NCI-H128 (cell line): ENCODE results near the gene TNPO2.

Experiments
- DNase-seq: peaks from one replicate; lab custom pipeline; 2025; ENCODE audit not compliant: unreplicated experiment; lab: John Stamatoyannopoulos, UW

Gene TNPO2

DNA sequence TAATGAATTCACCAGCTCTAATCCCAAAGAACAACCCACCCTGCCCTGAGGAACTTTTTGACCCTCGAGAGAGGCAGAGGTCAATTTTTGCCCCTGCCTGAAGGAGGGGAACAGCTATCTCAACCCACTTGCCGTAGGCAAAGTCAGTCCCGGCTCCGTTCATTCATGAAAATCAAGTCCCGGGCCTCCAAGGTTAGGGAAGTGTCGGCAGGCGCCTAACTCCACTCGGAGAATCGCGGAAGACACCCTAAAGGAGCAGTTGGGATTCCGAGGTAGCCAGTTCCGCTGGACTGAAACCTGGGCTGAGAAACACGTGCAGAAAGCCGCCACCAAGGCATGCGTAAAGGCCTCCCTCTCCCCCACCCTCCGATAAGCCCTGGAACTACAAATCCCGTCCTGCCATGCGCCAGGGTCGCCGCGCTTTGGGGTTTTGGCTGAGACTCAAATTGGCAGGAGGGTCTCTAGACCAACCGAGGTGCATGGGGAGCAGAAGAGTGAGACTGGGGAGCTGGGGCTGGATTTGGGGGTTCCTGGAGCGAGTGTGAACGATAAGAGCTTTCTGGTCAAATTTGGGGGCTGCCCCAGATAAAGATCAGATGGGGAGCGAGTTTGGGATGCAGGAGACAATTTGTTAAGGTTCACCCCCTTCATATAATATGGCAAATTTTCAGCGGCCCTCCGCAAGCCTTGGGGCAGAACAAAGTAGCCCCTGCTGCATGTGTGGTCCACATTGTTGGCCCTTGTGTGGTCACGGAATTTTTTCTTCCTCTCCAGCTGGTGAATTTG lies at the start of gene TNPO2:
Gene TNPO2 (minus strand): TSS at position 292 of the 786 bp plus-strand sequence. CDS start 2,955 bp downstream, outside the sequence.
- DNase-seq, result peak; percentile 24

DNA sequence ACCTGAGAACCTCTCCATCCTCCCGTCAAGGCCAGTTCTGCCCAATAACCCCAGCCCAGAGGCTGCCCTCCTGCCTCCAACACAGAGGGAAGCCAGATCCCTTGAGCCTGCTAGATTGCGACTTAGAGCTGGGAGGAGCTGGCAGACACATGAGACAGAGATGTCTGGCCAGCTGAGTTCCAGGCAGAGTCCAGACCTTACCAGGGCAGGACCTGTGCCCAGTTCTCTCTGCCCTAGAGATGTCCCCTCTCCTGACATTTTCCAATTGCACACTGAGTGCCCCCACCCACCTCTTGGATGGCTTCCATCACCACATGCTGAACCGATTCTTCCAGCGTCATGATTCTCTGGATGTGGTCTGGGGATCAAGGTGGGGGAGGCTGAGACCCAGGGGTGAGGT lies 48.6 kb upstream of the TNPO2 start:
- DNase-seq, result no peak

DNA sequence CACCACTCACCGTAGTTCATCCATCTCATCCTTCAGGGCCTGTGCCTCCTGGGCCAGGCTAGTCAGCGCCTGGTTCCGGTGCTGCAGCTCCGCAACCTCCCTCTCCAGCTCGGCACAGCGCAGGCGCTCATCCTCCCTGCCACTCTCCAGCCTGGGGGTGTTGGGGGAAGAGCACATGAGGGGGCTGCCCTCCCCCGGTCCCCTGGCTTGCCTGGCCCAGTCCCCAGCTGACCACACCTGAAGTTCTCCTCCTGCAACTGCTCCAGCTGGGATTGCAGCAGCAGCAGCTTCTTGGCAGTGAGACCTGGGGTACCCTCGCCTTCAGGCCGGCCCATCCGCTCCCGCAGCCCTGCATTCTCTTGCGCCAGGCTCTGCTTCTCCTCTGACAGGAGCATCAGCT lies 47.2 kb upstream of the TNPO2 start:
- no peak for DNase-seq

DNA sequence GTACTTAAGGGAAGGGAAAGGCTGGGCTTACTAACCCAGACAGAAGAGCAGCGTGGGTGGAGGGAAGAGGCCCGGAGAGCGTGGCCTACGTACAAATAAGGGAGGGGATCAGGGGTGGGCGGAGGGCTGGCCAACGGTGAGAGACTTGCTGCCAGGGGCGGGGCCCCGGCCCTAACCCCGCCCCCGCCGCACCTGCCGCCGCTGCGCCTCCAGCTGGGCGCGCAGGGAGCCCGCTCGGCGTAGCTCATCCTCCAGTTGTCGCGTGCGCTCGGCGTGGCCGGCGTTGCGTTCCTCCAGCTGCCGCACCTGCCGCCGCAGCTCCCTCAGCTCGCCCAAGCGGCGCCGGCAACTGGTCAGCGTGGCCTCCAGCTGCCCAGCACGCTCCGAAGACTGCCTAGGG lies 46.0 kb upstream of the TNPO2 start:
- DNase-seq, result no peak

DNA sequence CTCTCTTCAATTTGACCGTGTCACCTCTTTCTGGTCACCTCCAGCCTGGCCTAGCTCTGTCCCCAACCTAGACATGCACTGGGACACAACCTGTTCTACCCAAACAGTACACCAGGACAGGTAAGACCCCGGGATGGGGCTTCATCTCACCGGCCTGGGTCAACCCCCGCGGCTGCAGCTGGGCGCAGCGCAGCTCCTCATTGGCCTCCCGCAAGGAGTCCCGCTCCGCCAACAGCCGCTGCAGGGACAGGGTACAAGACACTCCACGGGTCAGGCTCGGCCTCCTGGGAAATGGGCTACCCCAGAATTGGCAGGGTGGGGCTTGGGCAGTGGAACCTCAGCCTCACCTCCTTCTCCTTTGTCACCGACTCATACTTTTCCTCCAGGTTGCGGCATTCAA lies 43.9 kb upstream of the TNPO2 start:
- DNase-seq, result no peak

DNA sequence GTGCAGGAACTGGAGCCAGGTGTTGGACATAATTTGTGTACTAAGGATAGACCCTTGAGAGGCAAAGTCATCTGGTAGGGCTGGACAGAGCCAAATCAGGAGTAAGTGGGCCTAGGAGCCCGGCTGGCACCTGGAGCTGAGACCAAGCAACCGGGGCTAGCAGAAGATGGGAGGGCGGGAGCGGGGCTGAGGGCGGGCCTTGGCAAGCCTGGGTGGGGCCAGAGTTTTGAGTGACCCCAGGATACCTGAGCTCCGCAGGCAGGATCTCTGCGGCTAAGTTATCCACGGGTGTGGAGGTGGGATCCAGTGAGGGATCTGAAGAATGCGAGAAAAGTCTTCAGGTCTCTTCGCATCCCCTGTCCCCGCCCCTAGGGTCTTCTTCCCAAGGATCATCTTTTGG lies 43.4 kb upstream of the TNPO2 start:
- DNase-seq, result no peak

DNA sequence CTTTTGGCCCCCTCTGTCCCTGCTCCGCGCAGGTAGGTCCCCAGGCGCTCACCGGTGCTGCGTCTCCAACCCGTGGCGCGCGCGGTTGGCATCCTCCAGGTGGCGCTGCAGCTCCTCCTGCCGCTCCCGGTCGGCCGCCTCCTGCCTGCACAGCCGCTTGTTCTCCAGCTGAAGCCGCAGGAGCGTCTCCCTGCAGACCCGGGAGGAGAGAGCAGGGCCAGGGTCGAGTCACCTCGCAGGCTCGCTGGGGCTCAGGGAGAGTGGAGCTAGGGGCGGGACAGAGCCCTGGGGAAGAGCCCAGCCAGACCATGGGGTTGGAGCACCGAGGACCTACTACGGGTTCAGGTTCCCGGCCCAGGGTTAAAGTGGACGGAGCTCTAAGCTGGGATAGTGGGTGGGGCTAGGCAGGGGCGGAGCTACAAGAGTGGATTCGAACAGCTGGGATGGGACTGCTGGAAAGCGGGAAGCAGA lies 42.4 kb upstream of the TNPO2 start:
- DNase-seq, result peak; percentile 68

DNA sequence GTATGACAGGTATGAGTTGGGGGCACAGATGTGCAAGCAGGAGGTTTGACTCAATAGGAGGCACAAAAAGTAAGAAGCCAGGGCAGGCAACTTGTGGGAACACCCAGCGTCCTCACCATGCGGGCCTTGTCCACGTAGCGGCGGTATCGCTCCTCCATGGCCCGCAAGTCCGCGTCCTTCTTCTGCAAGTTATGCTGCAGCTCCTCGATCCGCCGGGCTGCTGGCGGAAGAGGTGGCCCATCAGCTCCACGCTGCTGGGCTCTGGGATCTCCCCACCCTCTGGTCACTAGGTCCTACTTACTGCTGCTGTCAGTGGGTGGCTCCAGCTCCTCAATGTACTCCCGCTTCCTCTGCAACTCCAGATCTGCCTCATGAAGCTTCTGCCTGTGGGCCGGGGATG lies 41.0 kb upstream of the TNPO2 start:
- DNase-seq, result no peak

DNA sequence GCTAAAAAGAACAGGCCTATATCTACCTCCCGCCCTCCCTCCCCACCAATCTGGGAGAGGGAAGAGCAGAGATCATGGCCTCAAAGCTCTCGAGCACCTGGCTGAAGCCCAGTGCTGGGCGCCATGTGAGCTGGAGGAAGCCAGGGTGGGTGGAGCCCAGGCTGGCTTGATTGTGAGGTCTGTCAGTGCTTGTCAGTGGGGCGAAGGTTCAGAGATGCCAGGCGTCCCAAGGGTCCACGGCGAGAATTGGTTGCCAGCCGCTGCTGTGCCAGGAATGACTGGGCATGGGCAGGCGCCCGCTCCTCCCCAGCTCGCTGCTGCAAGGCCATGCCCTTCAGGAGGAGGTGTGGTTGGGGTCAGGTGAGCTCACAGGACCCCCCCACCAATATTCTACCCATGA lies 39.4 kb upstream of the TNPO2 start:
- no peak for DNase-seq

DNA sequence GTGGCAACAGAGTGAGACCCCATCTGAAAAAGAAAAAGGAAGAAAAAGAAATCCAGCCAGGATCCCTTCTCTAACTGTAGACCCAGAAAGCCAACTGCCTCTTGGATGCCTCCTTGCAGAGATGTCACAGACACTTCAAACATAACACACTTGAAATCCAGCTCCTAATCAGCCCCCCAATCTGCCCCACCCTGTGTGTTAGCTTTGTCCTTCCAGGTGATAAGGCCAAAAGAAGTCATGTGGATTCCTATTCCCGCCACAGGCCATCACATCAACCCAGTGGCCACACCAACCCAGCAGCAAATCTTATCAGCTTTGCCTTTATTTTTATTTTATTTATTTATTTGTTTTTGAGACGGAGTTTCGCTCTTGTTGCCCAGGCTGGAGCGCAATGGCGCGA lies 36.0 kb upstream of the TNPO2 start:
- no peak for DNase-seq

DNA sequence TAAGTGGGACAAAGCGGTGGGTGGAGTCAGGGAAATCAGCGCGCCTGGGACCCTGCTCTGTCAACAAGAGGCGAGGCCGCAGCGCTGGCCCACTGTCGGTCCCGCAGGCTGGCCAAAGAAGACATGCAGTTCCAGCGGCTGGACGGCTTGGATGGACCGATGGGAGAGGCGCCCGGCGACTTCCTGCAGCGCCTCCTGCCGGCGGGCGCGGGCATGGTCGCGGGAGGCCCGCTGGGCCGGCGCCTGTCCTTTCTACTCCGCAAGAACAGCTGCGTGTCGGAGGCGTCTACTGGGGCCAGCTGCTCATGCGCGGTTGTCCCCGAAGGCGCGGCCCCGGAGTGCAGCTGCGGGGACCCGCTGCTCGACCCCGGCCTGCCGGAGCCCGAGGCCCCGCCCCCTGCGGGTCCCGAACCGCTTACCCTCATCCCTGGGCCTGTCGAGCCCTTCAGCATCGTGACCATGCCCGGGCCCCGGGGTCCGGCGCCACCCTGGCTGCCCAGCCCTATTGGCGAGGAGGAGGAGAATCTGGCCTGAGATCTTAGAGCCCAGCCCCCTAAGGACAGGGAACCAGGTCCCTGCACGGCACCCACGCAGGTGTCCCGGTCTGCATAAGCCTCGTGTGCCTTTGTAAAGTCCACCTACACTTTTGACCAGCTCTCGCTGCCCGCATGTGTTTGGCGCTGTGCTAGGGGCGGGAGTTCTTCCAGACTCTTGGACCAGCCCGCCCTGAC lies 34.0 kb upstream of the TNPO2 start:
- DNase-seq, result no peak

DNA sequence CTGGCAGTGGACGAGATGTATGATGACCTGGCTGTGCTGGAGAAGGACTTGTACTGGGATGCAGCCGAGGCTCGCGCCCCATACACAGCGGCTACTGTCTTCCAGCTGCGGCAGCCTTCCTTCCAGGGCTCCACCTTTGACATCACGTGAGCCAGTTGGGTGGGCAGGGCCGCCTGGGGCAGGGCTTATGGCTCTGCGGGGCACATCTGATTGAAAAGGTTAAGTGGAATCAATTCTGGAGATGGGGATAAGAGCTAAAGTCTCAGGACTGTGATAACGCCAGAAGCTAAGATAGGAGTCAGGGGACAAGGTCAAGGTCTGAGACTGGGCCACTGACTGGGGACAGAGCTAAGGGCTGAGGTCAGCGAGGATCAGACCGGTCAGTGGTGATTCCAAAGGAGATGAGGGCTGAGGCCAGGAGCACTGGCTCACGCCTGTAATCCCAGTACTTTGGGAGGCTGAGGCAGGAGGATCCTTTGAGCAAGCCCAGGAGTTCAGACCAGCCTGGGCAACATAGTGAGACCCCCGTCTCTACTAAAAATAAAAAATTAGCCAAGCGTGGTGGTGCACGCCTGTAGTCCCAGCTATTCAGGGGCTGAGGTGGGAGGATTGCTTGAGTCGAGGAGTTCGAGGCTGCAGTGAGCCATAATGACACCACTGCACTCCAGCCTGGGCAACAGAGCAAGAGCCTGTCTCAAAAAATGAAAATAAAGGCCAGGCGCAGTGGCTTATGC lies 32.6 kb upstream of the TNPO2 start:
- no peak for DNase-seq

DNA sequence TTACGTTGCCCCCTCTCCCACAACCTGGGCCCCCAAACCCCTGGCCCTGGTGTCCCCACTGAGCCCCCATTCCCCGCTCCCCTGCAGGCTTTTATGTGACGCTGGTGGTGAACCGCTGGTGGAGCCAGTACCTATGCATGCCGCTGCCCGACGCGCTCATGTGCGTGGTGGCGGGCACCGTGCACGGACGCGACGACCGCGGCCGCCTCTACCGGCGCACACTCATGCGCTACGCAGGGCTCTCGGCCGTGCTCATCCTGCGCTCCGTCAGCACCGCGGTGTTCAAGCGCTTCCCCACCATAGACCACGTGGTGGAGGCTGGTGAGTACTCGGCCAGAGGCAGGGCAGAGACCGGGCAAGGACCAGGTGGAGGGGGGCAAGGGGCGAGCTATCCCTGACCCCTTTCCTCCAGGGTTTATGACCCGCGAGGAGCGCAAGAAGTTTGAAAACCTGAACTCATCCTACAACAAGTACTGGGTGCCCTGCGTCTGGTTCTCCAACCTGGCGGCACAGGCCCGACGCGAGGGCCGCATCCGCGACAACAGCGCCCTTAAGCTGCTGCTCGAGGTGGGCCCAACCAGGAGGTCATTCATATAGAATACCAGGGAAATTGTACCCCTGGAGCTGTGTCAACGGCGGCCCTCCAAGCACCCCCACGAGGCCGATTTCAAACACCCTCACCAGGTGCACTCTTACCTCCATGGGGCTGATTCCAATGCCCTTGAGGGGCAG lies 30.9 kb upstream of the TNPO2 start:
- no peak for DNase-seq

DNA sequence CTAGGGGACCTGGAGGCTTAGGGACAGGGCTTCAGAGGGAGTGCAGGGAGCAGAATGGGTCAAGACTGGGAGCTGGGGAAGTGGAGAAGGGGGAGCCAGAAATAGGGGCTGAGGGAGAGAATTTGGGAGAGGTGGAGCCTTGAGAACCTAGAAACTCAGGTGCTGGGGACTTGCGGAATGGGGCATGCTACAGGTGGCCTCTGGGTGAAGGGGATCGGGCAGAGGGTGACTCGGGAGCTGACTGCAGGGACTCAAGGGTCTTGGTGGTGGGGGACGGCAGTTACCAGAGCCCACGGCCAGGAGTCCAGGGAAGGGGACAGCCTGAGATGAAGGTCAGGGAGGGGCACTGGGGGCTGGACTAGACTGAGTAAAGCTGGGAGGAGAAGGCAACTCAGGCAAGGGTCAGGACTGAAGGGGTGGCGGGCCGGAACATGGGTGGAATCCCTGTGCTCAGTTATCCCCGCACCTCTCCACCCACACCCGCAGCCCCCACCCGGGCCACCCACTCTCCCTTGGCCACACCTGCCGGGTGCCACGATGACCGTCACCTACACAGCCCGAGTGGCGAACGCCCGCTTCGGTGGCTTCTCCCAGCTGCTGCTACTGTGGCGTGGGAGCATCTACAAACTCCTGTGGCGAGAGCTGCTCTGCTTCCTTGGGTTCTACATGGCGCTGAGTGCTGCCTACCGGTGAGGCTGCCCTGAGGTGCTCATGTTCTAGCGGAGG lies 28.5 kb upstream of the TNPO2 start:
- no peak for DNase-seq

DNA sequence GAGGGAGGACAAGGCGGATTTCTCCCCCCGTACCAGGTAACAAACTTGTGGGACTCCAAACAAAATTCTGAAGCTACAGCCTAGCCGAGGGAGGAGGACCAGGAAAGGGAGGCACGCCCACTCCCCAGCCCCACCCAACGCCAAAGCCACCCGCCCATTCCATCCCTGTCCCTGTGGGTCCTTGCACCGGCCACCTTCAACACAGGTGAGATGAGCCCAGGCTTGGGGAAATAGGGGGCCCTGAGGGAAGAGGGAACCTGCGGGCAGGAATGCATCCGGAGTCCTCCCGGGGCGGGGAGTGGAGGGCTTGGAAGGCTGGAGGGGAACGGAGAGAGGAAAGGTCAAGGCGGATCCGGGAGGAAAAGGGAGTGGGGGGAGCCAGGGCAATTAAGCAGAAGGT lies 27.9 kb upstream of the TNPO2 start, which contains the start of gene BEST2:
Gene BEST2 (plus strand): TSS at position 157 of the 400 bp plus-strand sequence. CDS start 802 bp downstream, outside the sequence.
- DNase-seq, result no peak

DNA sequence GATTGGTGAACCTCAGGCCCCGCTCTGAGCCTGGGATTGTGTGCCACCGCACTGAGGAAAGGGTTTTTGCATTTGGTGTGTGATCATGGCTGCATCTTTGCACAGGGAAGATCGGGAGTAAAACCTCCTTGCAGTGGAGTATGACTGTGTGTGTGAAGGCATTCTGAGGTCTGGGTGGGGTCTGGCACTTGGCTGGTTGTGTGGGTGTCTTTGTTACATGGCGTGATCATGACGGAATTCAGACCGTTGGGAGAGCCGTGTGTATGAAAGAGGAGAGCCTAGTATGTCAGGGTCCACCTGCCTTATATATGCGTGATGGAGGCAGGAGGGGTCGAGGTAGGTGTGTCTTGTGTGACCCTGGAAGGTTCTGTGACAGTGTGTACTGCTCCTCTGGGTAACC lies 27.1 kb upstream of the TNPO2 start:
- DNase-seq, result no peak

DNA sequence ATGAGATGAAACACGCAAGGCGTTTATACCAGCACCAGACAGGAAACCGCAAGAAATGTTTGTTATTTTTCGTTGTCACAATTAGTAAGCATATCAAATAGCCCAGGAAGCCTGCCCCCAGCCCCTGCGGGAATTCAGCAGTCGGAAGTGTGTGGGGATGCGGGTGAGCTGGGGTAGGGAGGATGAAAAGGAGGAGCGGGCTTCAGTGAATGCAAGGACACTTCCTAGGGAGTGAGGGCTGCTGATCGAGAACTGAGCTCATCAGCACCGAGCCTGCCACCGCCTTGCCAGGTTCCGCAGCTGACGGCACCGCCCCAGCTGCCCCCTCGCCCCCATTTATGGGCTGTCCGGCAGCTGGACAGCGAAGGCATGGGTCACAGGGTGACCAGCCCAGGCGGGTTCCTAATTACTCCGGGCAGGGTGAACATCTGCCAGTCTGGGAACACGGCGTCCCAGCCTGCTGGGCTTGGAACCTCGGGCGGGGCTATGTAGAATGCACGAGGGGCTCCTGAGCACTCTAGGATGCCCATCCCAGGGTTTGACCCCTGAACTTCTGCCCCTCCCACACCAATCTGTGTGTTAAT lies 26.3 kb upstream of the TNPO2 start:
- DNase-seq, result no peak

DNA sequence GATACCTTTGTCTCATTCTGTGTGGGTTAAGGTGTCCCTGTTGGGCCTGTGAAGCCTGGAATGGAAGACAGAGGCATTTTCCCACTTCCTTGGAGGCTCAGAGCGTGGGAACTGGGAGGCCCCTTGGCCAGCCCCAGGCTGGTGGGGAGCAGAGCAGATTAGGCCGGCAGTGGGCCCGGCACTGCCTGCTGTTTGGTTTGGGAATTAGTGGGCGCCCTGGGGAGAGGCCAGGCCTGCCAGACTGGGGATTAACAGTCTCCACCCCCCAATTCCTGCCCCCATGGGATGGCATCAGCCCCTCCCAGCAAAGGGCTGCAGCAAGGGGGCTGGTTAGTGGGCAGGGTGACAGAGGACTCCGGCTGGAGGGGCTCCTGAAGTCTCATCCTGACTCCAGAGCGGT lies 24.8 kb upstream of the TNPO2 start:
- DNase-seq, result no peak

DNA sequence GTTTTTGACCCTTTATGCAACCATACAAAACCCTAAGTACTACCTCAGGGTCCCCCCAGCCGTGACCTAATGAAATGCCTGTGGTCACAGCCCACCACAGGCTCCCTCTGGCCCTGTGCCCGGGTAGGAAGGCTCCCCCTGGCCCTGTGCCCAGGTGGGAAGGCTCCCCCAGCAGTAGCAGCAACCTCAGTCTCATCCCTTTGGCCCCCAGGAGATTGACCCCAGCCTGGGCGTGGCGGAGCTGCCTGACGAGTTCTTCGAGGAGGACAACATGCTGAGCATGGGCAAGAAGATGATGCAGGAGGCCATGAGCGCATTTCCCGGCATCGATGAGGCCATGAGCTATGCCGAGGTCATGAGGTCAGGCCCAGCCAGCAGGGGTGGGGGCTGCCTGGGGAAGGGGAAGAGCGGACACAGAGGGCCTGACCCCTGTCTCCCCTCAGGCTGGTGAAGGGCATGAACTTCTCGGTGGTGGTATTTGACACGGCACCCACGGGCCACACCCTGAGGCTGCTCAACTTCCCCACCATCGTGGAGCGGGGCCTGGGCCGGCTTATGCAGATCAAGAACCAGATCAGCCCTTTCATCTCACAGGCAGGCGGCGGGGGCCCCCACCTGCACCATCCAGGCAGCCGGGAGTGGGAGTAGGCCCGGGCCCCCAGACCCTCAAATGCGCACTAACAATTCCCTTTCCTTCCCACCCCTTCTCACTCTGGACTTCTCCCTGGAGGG lies 21.6 kb upstream of the TNPO2 start:
- DNase-seq, result no peak
